ENCODE measurements around the gene PAK1. TPM values are rescaled to one million over a fixed set of nuclear protein-coding genes. Genes with fewer than 3 reads are reported as not detected.

PAK1 gene
- total RNA-seq, 4 donors from 2014 or later, result 17.8 to 34.5 (median 21.6) TPM

DNA sequence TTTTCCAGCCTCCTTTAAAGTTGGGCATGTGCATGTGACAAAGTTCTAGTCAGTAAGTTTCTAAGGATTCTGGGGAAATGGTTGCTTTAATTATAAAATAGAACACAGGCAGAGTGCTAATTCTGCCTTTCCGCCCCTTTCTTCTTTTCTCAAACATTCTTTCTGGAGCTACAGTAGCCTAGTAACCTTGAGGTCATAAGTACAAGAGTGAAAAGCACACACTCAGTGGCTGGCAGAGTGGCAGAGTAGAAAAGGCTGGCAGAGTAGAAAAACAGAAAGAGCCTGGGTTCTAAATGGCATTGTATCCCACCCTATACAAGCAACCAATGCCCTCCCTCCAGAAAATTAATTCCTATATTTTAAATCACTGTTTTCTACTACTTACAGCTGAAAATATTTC is 51.2 kb downstream of the PAK1 start:
- TF ChIP-seq POLR2A (IDR thresholded peaks at IDR 0.05), result no peak
- no peak for TF ChIP-seq CTCF (IDR thresholded peaks at IDR 0.05)
- intact Hi-C loops (cut with DNase I; ENCODE audit: low total_unique reads), result no loop called here
- 88 to 89% methylated on average over 1 of the region's 1 CpG for WGBS, 2 donors

GRCh38 chr11:77421041-77421723 is 52.7 kb downstream of the PAK1 start:
- intact Hi-C loops (cut with DNase I; ENCODE audit: low total_unique reads), result no loop called here
- TF ChIP-seq POLR2A (IDR thresholded peaks at IDR 0.05) (no peak), CTCF (IDR thresholded peaks at IDR 0.05) (no peak)
- no peak for DNase-seq (ENCODE audit: low spot score in 2 of 2)
- H3K4me3 ChIP-seq (ENCODE audit: low read depth, poor library complexity, severe bottlenecking), result no peak overlapping the region
- WGBS, 2 donors, result 91 to 93% methylated on average over 2 of the region's 2 CpGs

More for the DNA sequence above, 51.2 kb downstream of the PAK1 start:
- H3K4me3 ChIP-seq (ENCODE audit: low read depth, poor library complexity, severe bottlenecking), result no peak overlapping the region
- no peak for DNase-seq (ENCODE audit: low spot score in 2 of 2)

GRCh38 chr11:77418971-77419597 is 54.8 kb downstream of the PAK1 start:
- WGBS, 2 donors, result 73 to 76% methylated on average over 3 of the region's 3 CpGs
- TF ChIP-seq CTCF (IDR thresholded peaks at IDR 0.05), result no peak
- no peak for TF ChIP-seq POLR2A (IDR thresholded peaks at IDR 0.05)
- no peak overlapping the region for H3K4me3 ChIP-seq (ENCODE audit: low read depth, poor library complexity, severe bottlenecking)
- no peak for DNase-seq (ENCODE audit: low spot score in 2 of 2)
- intact Hi-C loops (cut with DNase I; ENCODE audit: low total_unique reads), result no loop called here

DNA sequence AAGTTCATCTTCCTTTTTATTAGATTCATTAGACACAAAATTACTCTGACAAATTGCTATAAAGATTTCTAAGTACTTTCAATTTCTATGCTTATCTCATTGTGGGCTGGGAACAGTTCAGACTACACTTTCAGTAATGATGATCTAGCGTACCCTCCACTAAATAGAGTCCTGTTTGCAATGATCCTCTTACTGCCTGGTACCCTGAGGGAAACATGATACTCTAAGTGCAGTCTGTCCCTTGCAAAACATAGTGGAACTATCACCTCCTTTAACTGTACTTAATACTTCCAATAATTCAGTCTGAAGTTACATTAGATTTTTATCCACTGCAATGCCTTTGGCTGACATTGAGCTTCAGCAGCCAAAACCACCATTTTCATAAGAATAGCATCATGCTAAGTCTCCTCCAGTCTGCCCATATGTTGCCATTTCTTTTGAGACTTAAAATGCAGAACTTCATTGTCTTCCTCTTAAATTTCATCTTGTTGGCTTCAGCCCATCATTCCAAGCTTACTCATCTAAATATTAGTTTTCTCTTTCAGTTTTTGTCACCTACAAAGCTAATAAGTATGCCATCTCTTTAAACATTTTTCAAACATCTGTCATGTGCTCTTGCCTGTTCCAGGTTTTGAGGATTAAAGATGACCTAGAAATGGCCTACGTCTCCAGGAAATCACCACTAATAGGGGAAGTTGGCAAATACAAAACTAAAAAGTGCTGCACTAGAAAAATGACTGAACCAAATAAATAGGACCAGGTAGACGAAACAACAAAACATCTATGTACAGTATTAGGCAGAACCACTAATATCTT is 55.5 kb downstream of the PAK1 start:
- DNase-seq (ENCODE audit: low spot score in 2 of 2), result no peak
- TF ChIP-seq CTCF (IDR thresholded peaks at IDR 0.05), result no peak
- intact Hi-C loops (cut with DNase I; ENCODE audit: low total_unique reads), result no loop called here
- WGBS, 2 donors, result 65 to 66% methylated on average over 3 of the region's 3 CpGs
- no peak overlapping the region for H3K4me3 ChIP-seq (ENCODE audit: low read depth, poor library complexity, severe bottlenecking)

GRCh38 chr11:77416357-77416756 is 57.5 kb downstream of the PAK1 start:
- TF ChIP-seq POLR2A (IDR thresholded peaks at IDR 0.05) (no peak), CTCF (IDR thresholded peaks at IDR 0.05) (no peak)
- H3K4me3 ChIP-seq (ENCODE audit: low read depth, poor library complexity, severe bottlenecking), result no peak overlapping the region
- DNase-seq (ENCODE audit: low spot score in 2 of 2), result no peak
- intact Hi-C loops (cut with DNase I; ENCODE audit: low total_unique reads), result no loop called here
- 81 to 83% methylated on average over 3 of the region's 3 CpGs for WGBS, 2 donors
